Right atrium auricular region (tissue), 2 donors: ENCODE data around the gene CUL9. TPM values are rescaled to one million over a fixed set of nuclear protein-coding genes. Genes with fewer than 3 reads are reported as not detected.
A peak's percentile ranks its signal among the peaks of the same experiment; 100 is the strongest.

Experiments used
- DNase-seq: peaks from one replicate; pipeline ENCODE4 v3.0.0-alpha.2; 2019; ENCODE audit warnings: low spot score
- H3K27ac ChIP-seq, 2 donors: fragments of 200-600 bp; sonication (generic); 1 replicate in 1 of 2; 2 replicates in 1 of 2; pipeline ENCODE4 v1.5.1; 2016 to 2019
- H3K27me3 ChIP-seq, 2 donors: fragments of 200-600 bp; sonication (generic); one replicate each; pipeline versions ENCODE4 v1.5.1 to v1.6.0; 2017 to 2019
- H3K36me3 ChIP-seq: fragments of 200-600 bp; sonication (generic); one replicate; pipeline ENCODE4 v1.5.1; 2016
- H3K4me1 ChIP-seq, 2 donors: fragments of 200-600 bp; sonication (generic); one replicate each; pipeline versions ENCODE4 v1.5.1 to v1.6.0; 2017 to 2019
- H3K4me3 ChIP-seq, 2 donors: fragments of 200-600 bp; sonication (generic); 1 replicate in 1 of 2; 2 replicates in 1 of 2; pipeline ENCODE4 v1.5.1; 2017 to 2019; ENCODE audit warnings: mild to moderate bottlenecking in 1 of 2, moderate library complexity in 1 of 2
- H3K9me3 ChIP-seq, 2 donors: fragments of 200-600 bp; sonication (generic); one replicate each; pipeline ENCODE4 v1.5.1; 2019
- CTCF ChIP-seq, 2 donors: fragments of 200-600 bp; sonication (generic); IDR thresholded peaks; one replicate each; pipeline ENCODE4 v1.5.1; 2019; ENCODE audit warnings: antibody characterized with exemption in 2 of 2
- total RNA-seq, 2 donors: library from RNA; depleted of rRNA; stranded (reverse); fragments of >200 nt; gene quantifications; one replicate each; pipeline ENCODE4 v1.1.0, GENCODE V29; 2016

CUL9 gene
- total RNA-seq, 2 donors from 2014 or later, result 11.0 to 16.8 TPM

- TF ChIP-seq CTCF (IDR thresholded peaks at IDR 0.05), result peak; percentile 77 to 82
- peaks cover 0 to 35% of the 10 kb centered on the region in 2 donors for H3K4me1 ChIP-seq
- peaks cover 13% of the 10 kb centered on the region for H3K36me3 ChIP-seq
- H3K4me3 ChIP-seq, result peak within 1 kb of the TSS; percentile 84 to 98
- H3K9me3 ChIP-seq, result no peaks in the 10 kb centered on the region
- peak within 1 kb of the TSS; percentile 94 to 100 for H3K27ac ChIP-seq
- peak; percentile 100 for DNase-seq
- H3K27me3 ChIP-seq, result no peaks in the 10 kb centered on the region
These were observed 10.9 kb upstream of the CUL9 start, which contains the start of gene SRF for GRCh38 chr6:43170931-43171706. Gene SRF, plus strand, starts transcription at chr6:43171269. Its CDS starts 388 bp downstream, at chr6:43171657.

- Histone ChIP-seq H3K27ac (peak overlapping the region; percentile 94 to 100), H3K9me3 (no peaks in the 10 kb centered on the region), H3K4me3 (peak overlapping the region; percentile 84 to 98), H3K27me3 (no peaks in the 10 kb centered on the region), H3K36me3 (peaks cover 18% of the 10 kb centered on the region), H3K4me1 (peaks cover 0 to 38% of the 10 kb centered on the region in 2 donors)
- no peak for TF ChIP-seq CTCF (IDR thresholded peaks at IDR 0.05)
- no peak for DNase-seq
These were observed 10.3 kb upstream of the CUL9 start for GRCh38 chr6:43171707-43172103.

- Histone ChIP-seq H3K4me3 (peak overlapping the region; percentile 84 to 98), H3K36me3 (peaks cover 25% of the 10 kb centered on the region), H3K27ac (peak overlapping the region; percentile 94 to 100), H3K27me3 (no peaks in the 10 kb centered on the region), H3K4me1 (peaks cover 0 to 38% of the 10 kb centered on the region in 2 donors), H3K9me3 (no peaks in the 10 kb centered on the region)
- DNase-seq, result no peak
- no peak for TF ChIP-seq CTCF (IDR thresholded peaks at IDR 0.05)
These were observed 9.6 kb upstream of the CUL9 start for GRCh38 chr6:43172104-43173007.

GRCh38 chr6:43173591-43174262 lies 8.3 kb upstream of the CUL9 start:
- Histone ChIP-seq H3K27ac (peak overlapping the region; percentile 94 to 100), H3K9me3 (no peaks in the 10 kb centered on the region), H3K36me3 (peaks cover 39% of the 10 kb centered on the region), H3K4me1 (peaks cover 0 to 38% of the 10 kb centered on the region in 2 donors), H3K27me3 (no peaks in the 10 kb centered on the region), H3K4me3 (peak overlapping the region; percentile 84 to 98)
- TF ChIP-seq CTCF (IDR thresholded peaks at IDR 0.05), result no peak
- no peak for DNase-seq

GRCh38 chr6:43174263-43175112 lies 7.5 kb upstream of the CUL9 start:
- Histone ChIP-seq H3K36me3 (peaks cover 46% of the 10 kb centered on the region), H3K4me3 (peak overlapping the region; percentile 84 to 98), H3K4me1 (peaks cover 0 to 38% of the 10 kb centered on the region in 2 donors), H3K27me3 (no peaks in the 10 kb centered on the region), H3K27ac (peak overlapping the region; percentile 94 to 100), H3K9me3 (no peaks in the 10 kb centered on the region)
- peak; percentile 100 for DNase-seq
- peak in 1 of 2 donors; percentile 36 for TF ChIP-seq CTCF (IDR thresholded peaks at IDR 0.05)
